ENCODE data around the gene HRH3. TPM values are rescaled to one million over a fixed set of nuclear protein-coding genes. Genes with fewer than 3 reads are reported as not detected.

Gene HRH3
- total RNA-seq, 2 donors from 2014 or later = not detected

GRCh38 chr20:62215020-62215990 lies 4.8 kb downstream of the HRH3 start:
- no peaks in the 10 kb centered on the region for H3K36me3 ChIP-seq
- peaks cover 3 to 9% of the 10 kb centered on the region in 2 donors for H3K4me1 ChIP-seq (ENCODE audit: control insufficient read depth in 1 of 2, low read depth in 2 of 2)
- TF ChIP-seq CTCF (IDR thresholded peaks at IDR 0.05) = no peak
- H3K4me3 ChIP-seq = no peak overlapping the region
- ATAC-seq (ENCODE audit: insufficient number of reproducible peaks, low FRiP score, low read depth) (no peak), DNase-seq (ENCODE audit: low spot score) (no peak)
- H3K27ac ChIP-seq = no peak overlapping the region
- H3K27me3 ChIP-seq (replicated peaks; ENCODE audit: insufficient read depth) = peaks cover 20% of the 10 kb centered on the region
- no peaks in the 10 kb centered on the region for H3K9me3 ChIP-seq

- Histone ChIP-seq H3K27me3 (replicated peaks; ENCODE audit: insufficient read depth) (peaks cover 16% of the 10 kb centered on the region), H3K9me3 (no peaks in the 10 kb centered on the region), H3K27ac (no peak overlapping the region), H3K4me1 (ENCODE audit: control insufficient read depth in 1 of 2, low read depth in 2 of 2) (peaks cover 0 to 2% of the 10 kb centered on the region in 2 donors), H3K36me3 (no peaks in the 10 kb centered on the region), H3K4me3 (no peak overlapping the region)
- TF ChIP-seq CTCF (IDR thresholded peaks at IDR 0.05) = no peak
- no peak for ATAC-seq (ENCODE audit: insufficient number of reproducible peaks, low FRiP score, low read depth)
- DNase-seq (ENCODE audit: low spot score) = no peak
Observed at GRCh38 chr20:62214067-62214466, 6.0 kb downstream of the HRH3 start.

- DNase-seq (ENCODE audit: low spot score) (no peak), ATAC-seq (ENCODE audit: insufficient number of reproducible peaks, low FRiP score, low read depth) (no peak)
- Histone ChIP-seq H3K36me3 (no peaks in the 10 kb centered on the region), H3K27ac (no peak overlapping the region), H3K4me1 (ENCODE audit: control insufficient read depth in 1 of 2, low read depth in 2 of 2) (no peaks in the 10 kb centered on the region), H3K9me3 (no peaks in the 10 kb centered on the region), H3K27me3 (replicated peaks; ENCODE audit: insufficient read depth) (peaks cover 4% of the 10 kb centered on the region), H3K4me3 (no peak overlapping the region)
- no peak for TF ChIP-seq CTCF (IDR thresholded peaks at IDR 0.05)
Observed at GRCh38 chr20:62212299-62212698, 7.8 kb downstream of the HRH3 start.

GRCh38 chr20:62211769-62212288 lies 8.2 kb downstream of the HRH3 start:
- ATAC-seq (ENCODE audit: insufficient number of reproducible peaks, low FRiP score, low read depth) (no peak), DNase-seq (ENCODE audit: low spot score) (no peak)
- Histone ChIP-seq H3K27me3 (replicated peaks; ENCODE audit: insufficient read depth) (peaks cover 4% of the 10 kb centered on the region), H3K4me3 (no peak overlapping the region), H3K36me3 (no peaks in the 10 kb centered on the region), H3K27ac (no peak overlapping the region), H3K4me1 (ENCODE audit: control insufficient read depth in 1 of 2, low read depth in 2 of 2) (no peaks in the 10 kb centered on the region), H3K9me3 (no peaks in the 10 kb centered on the region)
- TF ChIP-seq CTCF (IDR thresholded peaks at IDR 0.05) = no peak

GRCh38 chr20:62211216-62211615 lies 8.9 kb downstream of the HRH3 start:
- Histone ChIP-seq H3K4me1 (ENCODE audit: control insufficient read depth in 1 of 2, low read depth in 2 of 2) (no peaks in the 10 kb centered on the region), H3K27ac (no peak overlapping the region), H3K36me3 (no peaks in the 10 kb centered on the region), H3K4me3 (no peak overlapping the region), H3K27me3 (replicated peaks; ENCODE audit: insufficient read depth) (peaks cover 4% of the 10 kb centered on the region), H3K9me3 (no peaks in the 10 kb centered on the region)
- TF ChIP-seq CTCF (IDR thresholded peaks at IDR 0.05) = no peak
- DNase-seq (ENCODE audit: low spot score) (no peak), ATAC-seq (ENCODE audit: insufficient number of reproducible peaks, low FRiP score, low read depth) (no peak)

Measured in thoracic aorta (tissue), 2 donors.